GM21529 (cell line): ENCODE data around the gene FAM120A.

Experiments used
- ATAC-seq: cut with Tn5 transposase; IDR thresholded peaks from one replicate; pipeline ENCODE4 v1.9.1; 2021; ENCODE audit not compliant: unreplicated experiment

The FAM120A gene

DNA sequence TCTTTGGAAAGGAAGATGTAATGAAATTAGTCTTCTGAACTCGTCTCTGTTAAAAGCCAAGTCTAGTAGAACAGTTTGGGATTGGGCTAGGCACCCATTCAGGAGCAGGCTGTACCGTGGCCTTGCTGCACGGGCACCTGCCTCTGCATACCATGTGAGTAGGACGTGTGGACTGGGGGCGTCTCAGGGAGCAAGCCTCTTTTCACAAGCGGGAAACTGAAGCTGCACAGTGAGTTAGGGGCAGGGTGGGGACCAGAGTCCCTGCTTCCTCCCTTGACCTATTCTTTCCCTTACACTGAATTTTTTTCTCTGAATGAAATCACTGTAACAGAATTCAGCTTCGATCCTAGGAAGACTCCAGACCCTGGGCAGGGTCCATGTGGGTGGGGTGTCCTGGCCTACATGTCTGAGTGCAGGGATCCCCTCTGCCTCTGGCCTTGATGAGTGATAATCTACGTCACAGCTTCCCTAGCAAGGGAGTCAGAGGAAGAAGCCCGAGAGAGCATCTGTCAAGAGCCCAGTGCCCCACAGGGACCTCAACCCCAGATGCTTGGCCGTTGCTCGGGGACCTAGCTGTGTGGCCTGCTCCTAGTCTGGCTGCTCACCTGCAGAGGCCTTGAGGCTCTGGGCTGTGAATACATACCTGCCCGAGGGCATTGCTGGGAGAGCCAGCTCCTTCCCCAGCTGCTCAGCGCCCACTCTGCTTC lies 140.0 kb downstream of the FAM120A start:
- ATAC-seq = no peak

DNA sequence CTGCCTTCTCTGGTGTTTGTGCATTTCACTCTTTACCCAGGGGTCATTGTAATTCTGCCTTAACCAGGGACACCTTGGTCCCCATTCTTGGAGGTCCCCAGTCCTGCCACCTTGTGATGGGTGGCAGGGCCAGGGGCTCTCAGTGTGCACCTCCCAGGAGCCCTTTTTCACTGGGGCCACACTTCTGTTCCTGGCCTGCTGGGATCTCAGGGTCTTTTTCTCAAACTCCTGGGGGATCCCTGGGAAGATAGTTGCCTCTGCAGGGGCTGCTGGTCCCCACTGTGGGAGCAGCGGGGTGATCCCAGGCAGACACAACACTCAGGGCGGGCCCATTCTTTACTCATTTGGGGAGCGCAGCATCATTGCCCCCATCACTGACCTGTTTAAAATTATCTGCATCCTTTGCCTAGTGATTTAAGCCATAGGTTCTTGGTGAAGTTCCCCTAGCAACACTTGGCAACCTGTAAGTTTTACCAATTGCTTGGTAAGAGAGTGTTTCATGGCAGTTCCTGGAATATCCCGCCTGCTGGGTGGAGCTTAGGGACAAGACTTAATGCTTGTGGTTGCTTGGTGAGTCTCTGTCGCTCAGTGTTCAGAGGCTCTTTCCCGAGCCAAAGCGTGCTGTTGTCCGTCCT lies 140.6 kb downstream of the FAM120A start:
- no peak for ATAC-seq

GRCh38 chr9:93592643-93593021 lies 141.1 kb downstream of the FAM120A start:
- ATAC-seq = no peak

GRCh38 chr9:93593144-93593658 lies 141.7 kb downstream of the FAM120A start:
- no peak for ATAC-seq

GRCh38 chr9:93594041-93594756 lies 142.7 kb downstream of the FAM120A start:
- ATAC-seq = no peak

DNA sequence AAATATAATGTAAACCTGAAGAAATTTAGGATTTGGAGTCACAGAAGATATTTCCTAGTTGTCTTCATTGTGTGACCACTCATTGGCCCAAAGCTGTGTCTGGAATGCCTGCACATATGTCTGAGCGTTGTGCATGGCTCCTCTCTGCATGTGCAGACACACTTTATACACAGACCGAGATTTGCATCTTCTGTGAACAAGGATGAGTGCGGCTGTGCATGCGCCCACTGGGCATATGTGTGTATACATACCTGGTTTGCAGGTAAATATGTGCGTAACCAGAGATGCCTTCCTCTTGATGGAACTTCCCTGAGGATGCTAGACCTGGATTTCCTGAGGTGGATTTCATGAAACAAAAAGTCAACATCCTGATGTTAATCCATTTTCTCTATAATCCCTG lies 144.0 kb downstream of the FAM120A start:
- no peak for ATAC-seq

- no peak for ATAC-seq
These were observed 144.4 kb downstream of the FAM120A start for GRCh38 chr9:93595861-93596365.

DNA sequence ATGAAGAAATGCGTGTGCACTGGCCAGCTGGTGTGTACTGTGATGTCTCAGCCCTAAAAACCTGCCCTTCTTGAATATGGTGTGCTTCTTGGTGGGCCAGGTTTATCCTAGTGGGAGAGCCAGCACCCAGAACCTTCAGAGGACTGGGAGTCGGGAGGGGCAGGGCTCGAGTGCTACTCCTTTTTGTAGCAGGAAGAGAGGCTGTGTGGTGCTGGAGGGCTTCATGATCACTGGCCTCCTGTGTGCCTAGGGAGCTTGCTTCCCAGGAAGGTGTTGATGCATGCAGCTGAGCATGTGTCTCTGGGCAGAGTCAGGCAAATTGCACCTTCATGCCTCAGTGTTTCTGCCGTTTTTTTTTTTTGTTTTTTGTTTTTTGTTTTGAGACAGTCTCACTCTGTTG lies 144.9 kb downstream of the FAM120A start:
- ATAC-seq = no peak

DNA sequence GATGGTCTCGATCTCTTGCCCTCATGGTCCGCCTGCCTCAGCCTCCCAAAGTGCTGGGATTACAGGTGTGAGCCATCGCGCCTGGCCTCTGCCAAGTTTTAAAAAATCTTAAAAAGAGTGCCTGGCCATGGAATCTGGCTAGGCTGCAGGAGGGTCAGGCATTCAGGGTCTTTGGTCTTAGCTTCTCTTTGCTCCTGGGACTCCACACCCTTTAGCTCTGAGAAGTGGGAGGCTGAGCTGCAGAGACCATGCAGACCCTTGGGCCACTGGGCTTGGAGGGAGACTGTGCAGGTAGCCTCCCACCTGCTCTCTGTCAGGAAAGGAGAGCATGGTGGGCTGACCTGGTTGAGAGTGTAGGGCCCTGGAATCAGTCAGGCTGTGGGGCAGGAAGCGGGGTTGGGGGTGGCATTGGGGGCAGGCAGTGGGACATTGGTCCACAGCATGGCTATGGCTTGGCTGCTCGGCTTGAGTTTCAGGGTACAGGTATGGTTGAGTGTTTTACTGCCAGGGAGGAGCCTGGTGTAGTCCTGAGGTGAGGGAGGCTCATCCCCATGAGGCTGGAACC lies 145.7 kb downstream of the FAM120A start:
- no peak for ATAC-seq

GRCh38 chr9:93597871-93598646 lies 146.6 kb downstream of the FAM120A start:
- no peak for ATAC-seq

- ATAC-seq = no peak
These were observed 147.3 kb downstream of the FAM120A start for GRCh38 chr9:93598647-93599241.

GRCh38 chr9:93599571-93600403 lies 148.3 kb downstream of the FAM120A start:
- no peak for ATAC-seq

DNA sequence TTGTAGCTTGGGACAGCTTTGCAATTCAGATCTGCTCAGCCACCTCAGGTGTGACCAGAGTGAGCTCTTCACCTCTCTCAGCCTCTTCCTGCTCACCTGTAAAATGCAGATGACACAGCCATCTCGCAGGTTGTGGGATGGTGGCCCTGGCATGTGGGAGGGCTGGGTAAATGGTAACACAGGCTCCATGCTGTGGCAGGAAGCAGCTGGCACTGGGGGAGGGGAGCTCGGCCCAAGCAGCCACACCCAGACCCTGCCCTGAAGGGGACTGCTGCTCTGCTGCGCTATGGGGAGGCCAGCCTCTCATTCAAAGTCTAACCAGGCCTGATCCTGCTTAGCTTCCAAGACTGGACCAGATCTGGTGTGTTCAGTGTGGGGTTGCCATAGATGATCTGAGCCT lies 149.0 kb downstream of the FAM120A start:
- ATAC-seq = no peak

DNA sequence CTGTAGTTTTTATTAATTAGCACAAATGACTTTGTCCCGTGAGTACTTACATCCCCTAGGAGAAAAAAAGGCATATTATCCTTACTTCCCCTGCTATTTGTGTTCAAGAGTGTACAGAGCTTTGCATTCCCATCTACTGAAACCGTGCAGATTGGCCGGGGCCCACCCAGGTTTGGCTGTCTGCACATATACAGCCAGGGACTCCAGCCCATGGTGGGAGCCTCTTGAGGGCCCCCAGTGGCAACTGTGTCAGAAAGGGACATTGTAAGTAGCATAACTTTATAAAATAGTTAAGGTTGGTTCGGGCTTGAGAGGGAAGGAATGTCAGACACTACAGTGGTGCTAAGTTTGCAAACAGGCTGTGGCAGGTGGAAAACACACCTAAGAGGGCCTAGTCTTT lies 149.6 kb downstream of the FAM120A start:
- no peak for ATAC-seq

- no peak for ATAC-seq
These were observed 150.2 kb downstream of the FAM120A start for GRCh38 chr9:93601666-93602065.

DNA sequence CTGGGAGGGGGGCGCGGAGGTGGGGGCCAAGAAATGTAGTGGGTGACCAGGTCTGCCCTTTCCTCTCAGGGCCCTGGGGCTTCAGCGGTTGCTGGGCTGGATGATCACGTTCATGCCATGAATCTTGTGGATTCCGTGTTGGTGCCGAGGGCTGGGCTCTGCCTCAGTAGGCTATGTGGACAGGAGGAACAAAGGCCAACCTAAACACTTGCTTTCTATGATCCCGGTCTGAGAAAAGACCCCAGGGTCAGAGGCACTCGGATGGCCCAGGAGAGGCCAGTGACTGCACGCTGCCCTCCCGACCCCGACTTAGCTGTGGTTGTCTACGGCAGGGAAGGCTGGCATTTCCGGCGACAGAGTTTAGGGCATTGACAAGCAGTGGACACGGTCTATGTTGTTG lies 151.5 kb downstream of the FAM120A start:
- ATAC-seq = no peak

DNA sequence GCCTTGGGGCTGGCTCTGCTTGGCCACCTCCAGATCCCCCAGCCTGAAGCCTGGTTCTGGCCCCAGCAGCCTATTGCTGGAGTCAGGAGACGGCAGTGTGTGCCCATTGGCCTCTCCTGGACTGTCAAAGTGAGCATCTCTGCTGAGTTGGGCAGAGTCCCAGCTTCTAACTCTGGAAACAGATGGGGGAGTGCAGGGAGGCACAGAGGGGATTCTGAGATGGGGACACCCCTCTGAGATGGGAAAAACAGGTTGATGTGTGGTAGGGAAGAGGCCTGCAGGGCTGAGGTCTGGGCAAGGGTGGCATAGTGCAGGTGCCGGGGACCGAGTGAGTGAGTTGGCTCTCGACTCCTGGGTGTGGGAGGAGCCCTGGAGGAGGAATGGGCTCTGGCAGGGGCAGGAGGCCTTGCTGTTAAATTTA lies 152.4 kb downstream of the FAM120A start:
- no peak for ATAC-seq

DNA sequence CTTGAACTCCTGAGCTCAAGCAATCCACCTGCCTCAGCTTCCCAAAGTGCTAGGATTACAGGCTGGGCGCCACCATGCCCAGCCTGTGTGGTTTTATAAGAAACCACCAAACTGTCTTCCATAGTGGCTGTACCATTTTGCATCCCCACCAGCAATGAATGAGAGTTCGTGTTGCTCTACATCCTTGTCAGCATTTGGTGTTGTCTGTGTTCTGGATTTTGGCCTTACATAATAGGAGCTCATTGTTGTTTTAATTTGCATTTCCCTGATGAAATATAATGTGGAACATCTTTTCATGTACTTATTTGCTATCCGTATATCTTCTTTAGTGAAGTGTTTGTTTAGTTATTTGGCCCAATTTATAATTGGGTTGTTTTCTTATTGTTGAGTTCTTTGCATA lies 154.7 kb downstream of the FAM120A start:
- no peak for ATAC-seq

GRCh38 chr9:93610206-93610605 lies 158.7 kb downstream of the FAM120A start:
- no peak for ATAC-seq
